NCI-H128 (cell line): ENCODE measurements around the gene TAF3.
A peak's percentile ranks its signal among the peaks of the same experiment; 100 is the strongest.
"Not testable (repeated sequence)": the region's sequence is repeated elsewhere in the genome, so short reads cannot be mapped to it uniquely, and the experiment has no call there.

Experiments
- DNase-seq: peaks from one replicate; lab custom pipeline; 2025; ENCODE audit not compliant: unreplicated experiment; lab: John Stamatoyannopoulos, UW

TAF3 gene, protein sequence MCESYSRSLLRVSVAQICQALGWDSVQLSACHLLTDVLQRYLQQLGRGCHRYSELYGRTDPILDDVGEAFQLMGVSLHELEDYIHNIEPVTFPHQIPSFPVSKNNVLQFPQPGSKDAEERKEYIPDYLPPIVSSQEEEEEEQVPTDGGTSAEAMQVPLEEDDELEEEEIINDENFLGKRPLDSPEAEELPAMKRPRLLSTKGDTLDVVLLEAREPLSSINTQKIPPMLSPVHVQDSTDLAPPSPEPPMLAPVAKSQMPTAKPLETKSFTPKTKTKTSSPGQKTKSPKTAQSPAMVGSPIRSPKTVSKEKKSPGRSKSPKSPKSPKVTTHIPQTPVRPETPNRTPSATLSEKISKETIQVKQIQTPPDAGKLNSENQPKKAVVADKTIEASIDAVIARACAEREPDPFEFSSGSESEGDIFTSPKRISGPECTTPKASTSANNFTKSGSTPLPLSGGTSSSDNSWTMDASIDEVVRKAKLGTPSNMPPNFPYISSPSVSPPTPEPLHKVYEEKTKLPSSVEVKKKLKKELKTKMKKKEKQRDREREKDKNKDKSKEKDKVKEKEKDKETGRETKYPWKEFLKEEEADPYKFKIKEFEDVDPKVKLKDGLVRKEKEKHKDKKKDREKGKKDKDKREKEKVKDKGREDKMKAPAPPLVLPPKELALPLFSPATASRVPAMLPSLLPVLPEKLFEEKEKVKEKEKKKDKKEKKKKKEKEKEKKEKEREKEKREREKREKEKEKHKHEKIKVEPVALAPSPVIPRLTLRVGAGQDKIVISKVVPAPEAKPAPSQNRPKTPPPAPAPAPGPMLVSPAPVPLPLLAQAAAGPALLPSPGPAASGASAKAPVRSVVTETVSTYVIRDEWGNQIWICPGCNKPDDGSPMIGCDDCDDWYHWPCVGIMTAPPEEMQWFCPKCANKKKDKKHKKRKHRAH

DNA sequence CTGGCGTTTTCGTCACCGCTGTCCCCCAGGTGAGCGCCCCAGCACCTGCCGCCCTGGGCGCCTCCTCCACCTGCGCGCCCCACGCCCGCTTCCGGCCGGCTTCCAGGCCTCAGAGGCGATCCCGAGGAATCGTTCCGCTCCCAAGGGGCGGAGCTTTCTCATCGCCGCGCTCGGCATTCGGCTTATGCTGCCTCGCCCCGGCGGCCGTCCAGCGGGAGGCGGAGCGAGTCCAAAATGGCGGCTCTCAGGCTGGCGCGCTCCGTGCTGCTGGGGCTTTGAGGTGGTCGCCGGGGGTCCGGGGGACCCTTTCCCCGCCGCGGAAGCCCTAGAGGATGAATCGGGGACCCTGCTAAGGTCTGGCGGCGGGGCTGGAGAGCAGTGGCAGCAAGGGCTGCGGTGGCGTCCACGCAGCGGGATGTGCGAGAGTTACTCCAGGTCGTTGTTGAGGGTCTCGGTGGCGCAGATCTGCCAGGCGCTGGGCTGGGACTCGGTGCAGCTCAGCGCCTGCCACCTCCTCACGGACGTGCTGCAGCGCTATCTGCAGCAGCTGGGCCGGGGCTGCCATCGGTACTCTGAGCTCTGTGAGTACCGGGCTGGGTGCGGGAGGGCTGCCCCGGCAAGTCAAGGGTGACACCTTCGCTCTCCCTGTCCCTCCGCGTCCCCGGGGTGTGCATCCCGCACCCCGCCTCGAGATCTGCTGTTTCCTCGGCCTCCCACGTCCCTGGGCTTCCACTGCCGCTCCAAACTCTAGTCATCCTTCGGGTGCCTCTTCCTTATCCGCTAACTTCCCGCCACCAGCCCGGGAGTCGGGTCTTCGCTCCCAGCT is at the start of gene TAF3:
TAF3 (plus strand) TSS at position 211 of the 826 bp plus-strand sequence; CDS start at position 416, 205 bp downstream.
- peak; percentile 77 for DNase-seq

DNA sequence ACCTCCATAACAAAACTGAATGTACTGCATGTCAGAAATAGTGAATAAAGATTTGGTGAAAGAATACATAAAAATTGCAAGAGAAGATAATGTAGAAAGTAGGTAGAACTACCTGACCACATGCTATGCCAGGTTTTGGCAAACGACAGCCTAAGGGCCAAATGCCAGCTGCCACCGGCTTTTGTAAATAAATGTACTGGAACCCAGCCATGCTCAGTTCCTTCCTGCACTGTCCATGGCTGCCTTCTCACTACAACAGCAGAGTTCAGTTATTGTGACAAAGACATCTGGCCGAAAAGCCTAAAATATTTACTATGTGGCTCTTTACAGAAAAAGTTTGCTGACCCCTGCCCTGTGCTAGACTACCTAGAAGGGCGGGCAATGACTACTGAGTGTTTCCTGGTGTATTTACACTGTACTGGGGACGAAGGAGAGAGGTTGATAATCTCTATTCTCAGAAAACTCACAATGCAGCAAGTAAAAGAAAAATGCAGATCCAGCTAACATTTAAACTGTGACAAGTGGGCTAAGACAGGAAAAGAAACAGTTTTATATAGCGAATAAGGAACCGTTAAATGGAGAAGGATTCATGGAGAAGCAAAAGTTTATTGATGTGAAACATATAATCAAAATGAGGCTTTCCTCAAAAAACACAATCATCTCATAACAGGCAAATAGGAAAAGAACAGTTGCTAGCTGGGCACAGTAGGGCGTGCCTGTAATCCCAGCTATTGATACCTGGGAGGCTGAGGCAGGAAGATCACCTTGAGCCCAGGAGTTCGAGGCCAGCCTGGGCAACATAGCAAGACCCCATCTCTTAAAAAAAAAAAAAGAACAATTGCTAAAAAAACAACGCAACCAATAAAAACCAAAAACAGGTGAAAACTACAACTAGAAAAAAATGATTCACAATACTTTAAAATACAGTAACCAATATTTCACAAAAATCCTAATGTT is 44.2 kb upstream of the TAF3 start:
- DNase-seq = no peak

DNA sequence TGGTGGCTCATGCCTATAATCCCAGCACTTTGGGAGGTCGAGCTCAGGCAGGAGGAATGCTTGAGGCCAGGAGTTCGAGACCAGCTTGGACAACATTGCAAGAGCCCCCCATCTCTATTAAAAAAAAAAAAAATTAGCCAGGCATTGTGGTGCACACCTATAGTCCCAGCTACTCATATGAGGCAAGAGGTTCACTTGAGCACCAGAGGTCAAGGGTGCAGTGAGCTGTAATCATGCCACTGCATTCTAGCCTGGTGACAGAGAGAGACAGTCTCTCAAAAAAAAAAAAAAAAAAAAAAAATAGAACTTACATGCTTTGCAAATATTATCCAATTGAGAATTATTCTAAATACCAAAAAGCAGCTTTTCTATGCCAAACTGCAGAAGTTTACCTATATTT is 41.5 kb upstream of the TAF3 start:
- DNase-seq = no peak

- DNase-seq = not testable (repeated sequence)
These were observed 36.1 kb upstream of the TAF3 start for GRCh38 chr10:7782194-7782593.

GRCh38 chr10:7786430-7786829 is 31.9 kb upstream of the TAF3 start:
- DNase-seq = no peak

GRCh38 chr10:7787150-7787856 is 31.0 kb upstream of the TAF3 start:
- no peak for DNase-seq

DNA sequence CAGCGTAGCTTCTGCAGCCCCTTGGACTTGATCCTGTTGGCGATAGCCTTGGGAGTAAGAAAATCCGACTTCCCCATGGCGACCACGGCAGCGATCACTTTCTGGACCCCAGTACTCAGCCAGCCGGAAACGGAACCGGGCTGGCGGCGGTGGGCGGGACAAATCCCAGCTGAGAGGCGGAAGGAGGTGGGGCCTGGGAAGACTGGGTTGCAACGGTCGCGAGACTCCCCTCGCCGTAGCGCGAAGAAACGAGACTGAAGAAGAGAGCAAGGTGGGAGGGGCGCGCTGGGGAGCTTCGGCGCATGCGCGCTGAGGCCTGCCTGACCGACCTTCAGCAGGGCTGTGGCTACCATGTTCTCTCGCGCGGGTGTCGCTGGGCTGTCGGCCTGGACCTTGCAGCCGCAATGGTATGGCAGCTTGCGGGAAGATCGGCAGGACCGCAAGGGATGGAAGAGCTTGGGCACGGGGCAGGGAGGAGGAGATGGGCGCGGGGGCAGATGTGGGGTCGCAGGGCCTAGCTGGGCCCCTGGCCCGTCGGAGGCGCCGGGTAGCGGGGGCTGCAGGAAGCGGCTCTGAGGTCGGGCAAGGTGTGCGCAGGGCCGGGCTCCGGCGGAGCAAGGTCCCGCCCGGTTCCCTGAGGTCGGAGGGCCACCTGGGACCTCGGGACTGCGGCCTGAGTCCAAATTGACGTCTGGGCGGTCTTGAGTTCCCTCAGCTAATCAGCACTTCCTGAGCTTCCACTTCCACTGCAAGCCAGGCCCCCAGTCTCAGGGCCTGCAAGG is 30.3 kb upstream of the TAF3 start, which contains the start of the genes ATP5F1C and KIN:
ATP5F1C (plus strand) TSS at position 321 of the 782 bp plus-strand sequence; CDS start at position 352, 31 bp downstream.
KIN (minus strand) TSS at position 137 of the 782 bp plus-strand sequence; CDS start at position 77, 60 bp downstream.
- peak; percentile 84 for DNase-seq

DNA sequence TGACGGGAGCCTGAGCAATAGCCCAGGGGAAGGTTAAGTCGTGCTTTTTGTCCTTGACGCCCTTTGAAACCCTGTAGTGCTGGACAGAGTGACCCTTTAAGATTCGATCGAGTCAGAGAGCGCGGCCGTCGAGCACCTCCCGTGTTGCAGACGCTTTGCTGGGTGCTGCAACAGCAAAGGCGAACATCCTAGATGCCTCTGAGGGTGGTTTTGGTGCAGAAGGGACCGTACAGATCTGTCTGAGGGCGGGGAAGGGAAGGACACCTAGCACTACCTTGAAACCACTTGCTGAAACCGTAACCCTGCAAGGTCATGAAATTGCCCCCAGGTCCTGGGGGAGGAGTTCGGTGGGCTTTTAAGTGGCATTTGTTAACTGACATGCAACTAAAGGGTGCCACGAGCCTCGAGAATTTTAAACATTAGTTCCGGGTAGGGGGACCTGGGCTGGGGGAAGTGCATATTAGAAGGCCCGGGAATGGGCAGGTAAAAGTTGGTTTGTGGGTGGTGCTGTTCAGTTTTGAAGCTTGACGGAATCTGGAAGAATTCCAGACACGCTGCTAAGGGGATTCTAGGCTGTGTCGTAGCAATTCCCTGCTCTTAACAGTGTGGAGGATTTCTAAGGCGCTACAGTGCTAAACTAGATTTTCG is 29.5 kb upstream of the TAF3 start:
- no peak for DNase-seq

DNA sequence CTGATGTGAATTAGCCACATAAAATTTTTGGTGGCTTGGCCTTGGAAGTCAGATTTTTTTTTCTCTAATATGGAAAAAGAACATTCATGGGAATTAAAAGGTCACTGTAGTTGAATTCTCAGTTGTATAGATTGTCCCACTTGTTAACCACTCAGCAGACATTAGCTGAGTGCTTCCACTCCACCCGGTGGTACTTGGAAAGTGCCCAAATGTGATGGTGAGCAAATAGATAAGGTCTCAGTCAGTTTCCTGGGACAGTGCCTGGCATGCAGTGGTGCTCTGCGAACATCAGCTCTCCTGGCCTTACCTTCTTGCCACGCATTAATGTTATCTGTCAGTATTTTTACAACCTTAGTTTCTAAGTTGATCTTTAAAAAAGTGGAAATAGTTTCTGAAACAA is 28.9 kb upstream of the TAF3 start:
- no peak for DNase-seq

DNA sequence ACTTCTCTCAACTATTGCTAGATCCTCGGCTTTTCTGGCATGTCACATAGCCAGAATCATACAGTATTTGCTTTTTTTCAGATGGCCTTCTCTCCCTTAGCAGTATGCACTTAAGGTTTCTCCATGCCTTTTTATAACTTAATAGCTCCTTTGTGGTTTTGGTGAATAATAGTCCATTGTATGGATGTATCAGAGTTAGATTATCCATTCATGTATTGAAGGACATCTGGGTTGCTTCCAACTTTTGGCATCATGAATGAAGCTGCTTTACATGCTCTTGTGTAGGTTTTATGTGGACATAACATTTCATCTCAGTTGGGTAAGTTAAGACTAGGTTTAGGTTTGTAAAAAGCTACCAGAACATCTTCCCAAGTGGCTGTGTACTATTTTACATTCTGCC is 25.8 kb upstream of the TAF3 start:
- no peak for DNase-seq

GRCh38 chr10:7794251-7795026 is 23.9 kb upstream of the TAF3 start:
- no peak for DNase-seq

GRCh38 chr10:7795605-7796004 is 22.7 kb upstream of the TAF3 start:
- DNase-seq = no peak

GRCh38 chr10:7797582-7797981 is 20.7 kb upstream of the TAF3 start:
- no peak for DNase-seq

GRCh38 chr10:7802606-7803005 is 15.7 kb upstream of the TAF3 start:
- no peak for DNase-seq

DNA sequence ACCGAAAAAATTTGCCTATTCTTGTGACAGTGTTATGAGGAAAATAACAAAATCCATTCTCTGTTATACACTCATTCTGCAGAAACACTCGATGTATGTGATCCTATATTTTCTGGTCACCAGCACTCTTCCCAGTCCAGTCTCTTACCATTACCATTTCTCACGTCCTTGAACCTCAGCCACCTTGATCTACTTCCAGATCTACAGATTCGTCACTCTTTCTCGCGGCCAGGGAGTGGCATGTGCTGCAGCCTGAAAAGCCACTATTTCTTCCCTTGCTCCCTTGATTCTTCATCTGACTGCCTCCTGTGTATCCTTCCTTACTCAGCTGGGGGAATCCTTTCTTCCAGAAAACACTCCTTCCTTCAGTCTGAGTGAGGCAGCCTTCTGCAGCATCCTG is 14.1 kb upstream of the TAF3 start:
- no peak for DNase-seq

GRCh38 chr10:7804741-7805140 is 13.6 kb upstream of the TAF3 start:
- DNase-seq = no peak

- DNase-seq = no peak
These were observed 9.5 kb upstream of the TAF3 start for GRCh38 chr10:7808686-7809267.
